GM12878 (cell line): ENCODE results near the gene MOGAT1. TPM values are rescaled to one million over a fixed set of nuclear protein-coding genes. Genes with fewer than 3 reads are reported as not detected.

Experiments used
- ATAC-seq: fragments of 200-7000 bp; cut with Tn5 transposase; 3 replicates; pipeline ENCODE4 v1.9.1; 2020; ENCODE audit warnings: mild to moderate bottlenecking, moderate library complexity
- BruUV-seq: library from RNA; stranded (reverse); fragments of 400-500 nt; replicated peaks from 2 replicates; lab custom pipeline; 2021; lab: Mats Ljungman, UMichigan
- CTCF ChIA-PET: fragments of 300-600 bp; sonication (Branson Sonifier 250); formaldehyde crosslinking; extraction: SDS; loops from one replicate; lab custom pipeline; 2021; ENCODE audit warnings: inconsistent platforms; lab: Yijun Ruan, JAX
- POLR2A ChIA-PET: fragments of 350-600 bp; formaldehyde crosslinking; extraction: SDS; loops from one replicate; lab custom pipeline; 2021; ENCODE audit warnings: inconsistent platforms; lab: Charles Lee
- RAD21 ChIA-PET: fragments of 300-600 bp; sonication (Branson Sonifier 250); formaldehyde crosslinking; loops from one replicate; lab custom pipeline; 2023; ENCODE audit warnings: antibody characterized with exemption; ENCODE audit not compliant: unreplicated experiment; lab: Charles Lee
- SMC1A ChIA-PET: fragments of 300-600 bp; sonication (Branson Sonifier 250); formaldehyde crosslinking; loops from one replicate; lab custom pipeline; 2023; ENCODE audit not compliant: unreplicated experiment, uncharacterized antibody; lab: Charles Lee
- DNase-seq: peaks from one replicate; pipeline ENCODE4 v3.0.0-alpha.2; 2011; ENCODE audit warnings: low read depth, low spot score
- FAIRE-seq: peaks from 3 replicates; lab custom pipeline; 2011; peaks lifted over from hg19 to GRCh38; lab: Jason Lieb, UNC
- H2AFZ ChIP-seq: 2 replicates; pipeline ENCODE4 v1.6.0; 2011; ENCODE audit warnings: low read depth, low read length, control low read depth; ENCODE audit not compliant: control insufficient read depth
- H3K27ac ChIP-seq: 2 replicates; pipeline ENCODE4 v1.5.1; 2011; ENCODE audit warnings: control low read depth; ENCODE audit not compliant: control insufficient read depth, insufficient read depth
- H3K27me3 ChIP-seq, 2 experiments: replicated peaks in 1 of 2; 2 replicates each; pipeline versions ENCODE4 v1.6.0 to v1.6.1; 2011; ENCODE audit warnings: low read length in 1 of 2; ENCODE audit not compliant: control insufficient read depth in 2 of 2, insufficient read depth in 2 of 2
- H3K36me3 ChIP-seq, 2 experiments: 2 replicates each; pipeline ENCODE4 v1.5.1; 2011; ENCODE audit warnings: low read length in 1 of 2; ENCODE audit not compliant: control insufficient read depth in 2 of 2, insufficient read depth in 2 of 2
- H3K4me1 ChIP-seq: 2 replicates; pipeline ENCODE4 v1.6.1; 2011; ENCODE audit warnings: mild to moderate bottlenecking, low read length, moderate library complexity, mixed read lengths; ENCODE audit not compliant: control insufficient read depth, insufficient read depth
- H3K4me2 ChIP-seq: 2 replicates; pipeline ENCODE4 v1.6.0; 2011; ENCODE audit warnings: control low read depth; ENCODE audit not compliant: control insufficient read depth, insufficient read depth
- H3K4me3 ChIP-seq: fragments of 200-600 bp; sonication (generic); 2 replicates; pipeline ENCODE4 v1.5.1; 2016
- H3K79me2 ChIP-seq: 2 replicates; pipeline ENCODE4 v1.6.0; 2011; ENCODE audit warnings: low read length; ENCODE audit not compliant: control insufficient read depth, insufficient read depth
- H3K9ac ChIP-seq: 2 replicates; pipeline ENCODE4 v1.8.0; 2011; ENCODE audit warnings: low read length, control low read depth, mixed read lengths; ENCODE audit not compliant: control insufficient read depth, insufficient read depth
- H3K9me3 ChIP-seq: replicated peaks from 3 replicates; pipeline ENCODE4 v1.5.1; 2011; ENCODE audit warnings: mild to moderate bottlenecking, low read length; ENCODE audit not compliant: control insufficient read depth, insufficient read depth
- H4K20me1 ChIP-seq: 2 replicates; pipeline ENCODE4 v1.6.0; 2011; ENCODE audit not compliant: control insufficient read depth, insufficient read depth
- BCLAF1 ChIP-seq: fragments of 450-650 bp; IDR thresholded peaks from 2 replicates; pipeline ENCODE4 v1.6.1; 2017; ENCODE audit warnings: antibody characterized with exemption, mild to moderate bottlenecking, moderate library complexity
- HDAC6 ChIP-seq: fragments of 200-600 bp; sonication (generic); IDR thresholded peaks from one replicate; pipeline ENCODE4 v1.8.0; 2017; ENCODE audit warnings: antibody characterized with exemption; ENCODE audit not compliant: unreplicated experiment
- IKZF1 ChIP-seq: fragments of 450-650 bp; conservative IDR thresholded peaks from 2 replicates; pipeline ENCODE4 v1.6.1; 2017; ENCODE audit warnings: antibody characterized with exemption, mild to moderate bottlenecking
- JUNB ChIP-seq: IDR thresholded peaks from 2 replicates; pipeline ENCODE4 v1.6.1; 2016; ENCODE audit warnings: antibody characterized with exemption, mild to moderate bottlenecking
- KLF5 ChIP-seq: fragments of 450-650 bp; IDR thresholded peaks from 2 replicates; pipeline ENCODE4 v1.6.1; 2014; ENCODE audit warnings: mild to moderate bottlenecking; ENCODE audit not compliant: partially characterized antibody
- NFYB ChIP-seq: IDR thresholded peaks from 2 replicates; pipeline ENCODE4 v1.6.1; 2011; ENCODE audit warnings: low read depth, mild to moderate bottlenecking, low read length, improper control_type of control experiment, moderate library complexity; ENCODE audit not compliant: insufficient read depth
- RUNX3 ChIP-seq: IDR thresholded peaks from 2 replicates; pipeline ENCODE4 v1.6.1; 2012; ENCODE audit warnings: low read length, inconsistent platforms
- ZNF207 ChIP-seq: fragments of 450-650 bp; IDR thresholded peaks from 2 replicates; pipeline ENCODE4 v1.6.1; 2014; ENCODE audit warnings: antibody characterized with exemption, mild to moderate bottlenecking, borderline replicate concordance
- ZNF217 ChIP-seq: fragments of 450-650 bp; IDR thresholded peaks from 2 replicates; pipeline ENCODE4 v1.6.1; 2017; ENCODE audit warnings: antibody characterized with exemption, mild to moderate bottlenecking
- ZNF384 ChIP-seq: IDR thresholded peaks from 2 replicates; pipeline ENCODE4 v1.6.1; 2012; ENCODE audit warnings: low read depth, mild to moderate bottlenecking, low read length, improper control_type of control experiment, borderline replicate concordance
- ZSCAN29 ChIP-seq: fragments of 450-650 bp; IDR thresholded peaks from 2 replicates; pipeline ENCODE4 v1.6.1; 2017; ENCODE audit warnings: mild to moderate bottlenecking, moderate library complexity
- ZZZ3 ChIP-seq: IDR thresholded peaks from 2 replicates; pipeline ENCODE4 v1.6.1; 2011; ENCODE audit warnings: low read depth; ENCODE audit not compliant: control insufficient read depth, insufficient read length
- WGBS: methylation state at CpG from one replicate; pipeline ENCODE4 v1.1.6; 2016; ENCODE audit warnings: low lambda C conversion rate; ENCODE audit not compliant: insufficient replicate concordance, insufficient coverage; ENCODE audit errors: missing lambda C conversion rate; 5-methylcytosine and 5-hydroxymethylcytosine counted together
- in situ Hi-C: fragments of 300-500 bp; cut with MboI; formaldehyde crosslinking; loops from 9 replicates; pipeline ENCODE4 v1.14.3; 2018; ENCODE audit warnings: mixed read lengths
- intact Hi-C: fragments of 100-400 bp; cut with micrococcal nuclease; formaldehyde crosslinking; loops from one replicate; pipeline ENCODE4 v1.14.2; 2022; ENCODE audit not compliant: unreplicated experiment
- polyA plus RNA-seq, 11 experiments: library from polyadenylated mRNA; depleted of rRNA in 4 of 11; unstranded in 6 of 11; stranded (reverse) in 5 of 11; fragments of >200 nt; fragmentation: Nextera tagmentation in 4 of 11; fragmentation: Illumina TruSeq in 1 of 11; extraction: Ambion mirVana in 4 of 11; extraction: Trizol in 1 of 11; gene quantifications; 1 replicate in 1 of 11; 2 replicates in 10 of 11; pipeline versions ENCODE4 v1.2.1 to v1.2.3, GENCODE V29; 2011 to 2016; ENCODE audit warnings: inconsistent platforms in 2 of 11, missing spikeins in 2 of 11, low read depth in 1 of 11
- total RNA-seq, 4 experiments: library from RNA; depleted of rRNA in 3 of 4; stranded (reverse); fragments of >200 nt in 3 of 4; fragmentation: Illumina TruSeq in 1 of 4; extraction: Trizol in 1 of 4; gene quantifications; 2 replicates each; pipeline versions ENCODE4 v1.2.1 to v1.2.3, GENCODE V29; 2013 to 2021
- TF ChIP-seq, protein P1 (sequence below): fragments of 450-650 bp; IDR thresholded peaks from 2 replicates; pipeline ENCODE4 v1.6.1; 2014; ENCODE audit warnings: mild to moderate bottlenecking
- TF ChIP-seq, protein P2 (sequence below): IDR thresholded peaks from 2 replicates; pipeline ENCODE4 v1.6.1; 2011; ENCODE audit warnings: low read depth, mild to moderate bottlenecking, low read length, moderate library complexity, borderline replicate concordance; ENCODE audit errors: extremely low read depth
- TF ChIP-seq, protein P3 (sequence below): IDR thresholded peaks from 2 replicates; pipeline ENCODE4 v1.6.1; 2012; ENCODE audit warnings: low read depth, low read length, improper control_type of control experiment

The MOGAT1 gene
- total and polyA plus RNA-seq, 10 of the 15 experiments (the other 5 are each of a cell fraction or from before 2014, with no cell fraction given): not detected

DNA sequence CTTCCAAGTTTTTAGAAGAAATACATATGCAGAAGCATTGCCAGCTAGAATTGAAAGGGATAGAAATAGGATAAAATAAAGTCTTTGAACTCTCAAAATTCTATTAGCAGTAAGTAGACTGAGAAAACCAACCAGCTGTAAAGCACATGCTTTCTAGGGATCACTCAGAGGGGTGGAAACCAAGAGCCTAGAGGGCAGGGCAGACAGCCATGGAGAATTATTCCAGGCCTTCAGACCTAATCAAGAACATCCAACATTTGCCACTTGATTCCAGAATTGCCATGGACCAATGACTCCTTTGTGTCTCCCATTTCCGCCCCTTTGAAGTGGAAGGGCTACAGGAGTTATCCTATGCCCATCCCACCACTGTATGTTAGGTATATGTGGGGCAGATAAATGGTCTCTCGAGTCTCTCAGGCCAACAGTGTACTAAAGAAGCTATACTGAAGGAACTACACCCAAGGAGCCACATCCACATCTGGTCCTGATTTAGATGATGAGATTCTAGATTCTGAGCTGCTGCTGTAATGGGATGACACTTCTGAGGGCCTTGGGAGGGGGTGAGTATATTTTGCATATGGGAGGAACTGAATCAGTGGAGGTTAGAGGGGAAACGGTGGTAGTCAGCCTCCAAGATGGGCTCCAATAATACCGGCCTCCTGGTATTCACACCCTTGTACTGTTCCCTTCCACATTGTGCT is 19.6 kb upstream of the MOGAT1 start (continued):
- TF ChIP-seq KLF5 (no peak), NFYB (no peak), ZNF207 (no peak), IKZF1 (no peak), ZNF384 (no peak)
- TF ChIP-seq, protein P1, sequence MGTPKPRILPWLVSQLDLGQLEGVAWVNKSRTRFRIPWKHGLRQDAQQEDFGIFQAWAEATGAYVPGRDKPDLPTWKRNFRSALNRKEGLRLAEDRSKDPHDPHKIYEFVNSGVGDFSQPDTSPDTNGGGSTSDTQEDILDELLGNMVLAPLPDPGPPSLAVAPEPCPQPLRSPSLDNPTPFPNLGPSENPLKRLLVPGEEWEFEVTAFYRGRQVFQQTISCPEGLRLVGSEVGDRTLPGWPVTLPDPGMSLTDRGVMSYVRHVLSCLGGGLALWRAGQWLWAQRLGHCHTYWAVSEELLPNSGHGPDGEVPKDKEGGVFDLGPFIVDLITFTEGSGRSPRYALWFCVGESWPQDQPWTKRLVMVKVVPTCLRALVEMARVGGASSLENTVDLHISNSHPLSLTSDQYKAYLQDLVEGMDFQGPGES: no peak

GRCh38 chr2:222652491-222653255 is 18.8 kb upstream of the MOGAT1 start:
- Histone ChIP-seq H3K4me3 (peak overlapping the region; percentile 95; the same call in 1 of the 2 replicates), H3K4me1 (peaks cover 20% of the 10 kb centered on the region), H3K9ac (no peak overlapping the region), H3K27ac (no peak overlapping the region; the same call in 1 of the 2 replicates), H3K79me2 (peaks cover 68% of the 10 kb centered on the region), H2AFZ (no peak overlapping the region), H3K36me3 (peaks cover 3 to 11% of the 10 kb centered on the region in 2 experiments), H4K20me1 (no peaks in the 10 kb centered on the region; the same call in 1 of the 2 replicates), H3K27me3 (no peaks in the 10 kb centered on the region), H3K9me3 (no peaks in the 10 kb centered on the region), H3K4me2 (peak overlapping the region; percentile 67)
- intact Hi-C loops: loop anchor here (5.0 kb wide), 1 partner anchor 225 kb away; no protein-coding TSS in a partner anchor
- RAD21 ChIA-PET: interaction anchor here (1.5 kb wide), 1 partner anchor 335 kb away, joined by 6 read pairs; no protein-coding TSS in a partner anchor
- no TSS peak for BruUV-seq
- in situ Hi-C loops: no loop called here
- POLR2A ChIA-PET: interaction anchor here (0.7 kb wide), 2 partner anchors 15 to 260 kb away, joined by 3 read pairs; no protein-coding TSS in a partner anchor
- FAIRE-seq: no peak
- SMC1A ChIA-PET: interaction anchor here (0.8 to 4.6 kb wide), 5 partner anchors 11 to 334 kb away, joined by 3 to 16 read pairs (median 5); no protein-coding TSS in a partner anchor
- 50% methylated on average over 8 of the region's 8 CpGs for WGBS
- CTCF ChIA-PET: interaction anchor here (0.7 to 2.1 kb wide), 4 partner anchors 9 to 334 kb away, joined by 4 to 9 read pairs (median 5); no protein-coding TSS in a partner anchor
- no peak for ATAC-seq
- no peak for DNase-seq
- TF ChIP-seq JUNB (peak; percentile 53; the same call in 1 of the 2 replicates), BCLAF1 (no peak), RUNX3 (peak; percentile 30; the same call in 1 of the 2 replicates), HDAC6 (no peak), ZZZ3 (no peak), ZSCAN29 (no peak), ZNF217 (no peak), IKZF1 (no peak)
- TF ChIP-seq, protein P2, sequence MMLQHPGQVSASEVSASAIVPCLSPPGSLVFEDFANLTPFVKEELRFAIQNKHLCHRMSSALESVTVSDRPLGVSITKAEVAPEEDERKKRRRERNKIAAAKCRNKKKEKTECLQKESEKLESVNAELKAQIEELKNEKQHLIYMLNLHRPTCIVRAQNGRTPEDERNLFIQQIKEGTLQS: no peak
- TF ChIP-seq, protein P3, sequence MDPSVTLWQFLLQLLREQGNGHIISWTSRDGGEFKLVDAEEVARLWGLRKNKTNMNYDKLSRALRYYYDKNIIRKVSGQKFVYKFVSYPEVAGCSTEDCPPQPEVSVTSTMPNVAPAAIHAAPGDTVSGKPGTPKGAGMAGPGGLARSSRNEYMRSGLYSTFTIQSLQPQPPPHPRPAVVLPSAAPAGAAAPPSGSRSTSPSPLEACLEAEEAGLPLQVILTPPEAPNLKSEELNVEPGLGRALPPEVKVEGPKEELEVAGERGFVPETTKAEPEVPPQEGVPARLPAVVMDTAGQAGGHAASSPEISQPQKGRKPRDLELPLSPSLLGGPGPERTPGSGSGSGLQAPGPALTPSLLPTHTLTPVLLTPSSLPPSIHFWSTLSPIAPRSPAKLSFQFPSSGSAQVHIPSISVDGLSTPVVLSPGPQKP: no peak
